ENCODE data around the gene CLK3.

The CLK3 gene

DNA sequence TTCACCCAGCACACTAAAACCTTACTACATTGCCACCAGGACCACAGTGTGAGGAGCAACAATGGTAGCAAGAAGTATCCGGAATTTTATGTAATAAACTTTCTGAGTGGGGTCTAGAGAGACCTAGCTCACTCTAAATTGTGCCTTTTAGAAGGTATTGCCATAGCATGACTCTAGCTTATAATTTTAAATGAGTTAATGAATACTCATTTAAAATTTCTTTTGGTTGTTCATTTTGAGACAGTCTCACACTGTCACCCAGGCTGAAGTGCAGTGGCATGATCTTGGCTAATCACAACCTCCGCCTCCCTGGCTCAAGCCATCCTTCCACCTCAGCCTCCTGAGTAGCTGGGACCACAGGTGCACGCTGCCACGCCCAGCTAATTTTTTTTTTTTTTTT lies 54.0 kb downstream of the CLK3 start:
- in situ Hi-C loops (cut with HindIII; ENCODE audit: low pct_ligation_motif_present, low sequenced_read_pairs): no loop called here
- DNase-seq: no peak
- Histone ChIP-seq H3K36me3 (replicated peaks) (peaks cover 15% of the 10 kb centered on the region), H3K4me3 (ENCODE audit: low read depth, low read length) (no peak overlapping the region), H3K27ac (no peak overlapping the region), H3K27me3 (replicated peaks) (no peaks in the 10 kb centered on the region)
- TF ChIP-seq, protein P1, sequence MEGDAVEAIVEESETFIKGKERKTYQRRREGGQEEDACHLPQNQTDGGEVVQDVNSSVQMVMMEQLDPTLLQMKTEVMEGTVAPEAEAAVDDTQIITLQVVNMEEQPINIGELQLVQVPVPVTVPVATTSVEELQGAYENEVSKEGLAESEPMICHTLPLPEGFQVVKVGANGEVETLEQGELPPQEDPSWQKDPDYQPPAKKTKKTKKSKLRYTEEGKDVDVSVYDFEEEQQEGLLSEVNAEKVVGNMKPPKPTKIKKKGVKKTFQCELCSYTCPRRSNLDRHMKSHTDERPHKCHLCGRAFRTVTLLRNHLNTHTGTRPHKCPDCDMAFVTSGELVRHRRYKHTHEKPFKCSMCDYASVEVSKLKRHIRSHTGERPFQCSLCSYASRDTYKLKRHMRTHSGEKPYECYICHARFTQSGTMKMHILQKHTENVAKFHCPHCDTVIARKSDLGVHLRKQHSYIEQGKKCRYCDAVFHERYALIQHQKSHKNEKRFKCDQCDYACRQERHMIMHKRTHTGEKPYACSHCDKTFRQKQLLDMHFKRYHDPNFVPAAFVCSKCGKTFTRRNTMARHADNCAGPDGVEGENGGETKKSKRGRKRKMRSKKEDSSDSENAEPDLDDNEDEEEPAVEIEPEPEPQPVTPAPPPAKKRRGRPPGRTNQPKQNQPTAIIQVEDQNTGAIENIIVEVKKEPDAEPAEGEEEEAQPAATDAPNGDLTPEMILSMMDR (IDR thresholded peaks at IDR 0.05; ENCODE audit: low read depth, low read length, missing control alignments): no peak

DNA sequence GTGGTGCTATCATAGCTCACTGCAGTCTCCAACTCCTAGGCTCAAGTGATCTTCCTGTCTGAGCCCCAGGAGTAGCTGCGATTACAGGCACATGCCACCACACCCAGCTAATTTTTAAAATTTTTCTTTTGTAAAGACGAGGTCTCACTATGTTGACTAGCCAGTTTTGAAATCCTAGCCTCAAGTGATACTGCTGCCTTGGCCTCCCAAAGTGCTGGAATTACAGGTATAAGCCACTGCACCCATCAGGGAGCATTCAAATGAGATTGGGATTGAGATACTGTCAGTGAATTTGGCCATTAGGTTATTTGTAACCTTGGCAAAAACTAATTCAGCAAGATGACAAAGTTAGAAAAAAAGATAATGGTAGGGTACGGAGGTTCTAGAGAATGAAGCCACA lies 58.5 kb downstream of the CLK3 start:
- DNase-seq: no peak
- Histone ChIP-seq H3K27ac (no peak overlapping the region), H3K36me3 (replicated peaks) (peaks cover 15% of the 10 kb centered on the region), H3K4me3 (ENCODE audit: low read depth, low read length) (no peak overlapping the region), H3K27me3 (replicated peaks) (no peaks in the 10 kb centered on the region)
- TF ChIP-seq, protein P1 (IDR thresholded peaks at IDR 0.05; ENCODE audit: low read depth, low read length, missing control alignments): no peak
- in situ Hi-C loops (cut with HindIII; ENCODE audit: low pct_ligation_motif_present, low sequenced_read_pairs): no loop called here

DNA sequence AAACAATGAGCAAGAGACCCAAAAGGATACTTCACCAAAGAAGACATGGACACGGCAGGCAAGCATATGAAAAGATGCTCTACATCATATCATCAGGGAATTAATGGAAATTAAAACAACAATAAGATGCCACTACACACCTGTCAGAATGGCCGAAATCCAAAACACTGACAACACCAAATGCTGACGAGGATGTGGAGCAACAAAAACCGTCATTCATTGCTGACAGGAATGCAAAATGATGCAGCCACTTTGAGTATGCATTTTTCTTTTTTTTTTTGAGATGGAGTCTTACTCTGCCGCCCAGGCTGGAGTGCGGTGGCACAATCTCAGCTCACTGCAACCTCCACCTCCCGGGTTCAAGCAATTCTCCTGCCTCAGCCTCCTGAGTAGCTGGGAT lies 61.2 kb downstream of the CLK3 start:
- Histone ChIP-seq H3K27me3 (replicated peaks) (no peaks in the 10 kb centered on the region), H3K36me3 (replicated peaks) (peaks cover 7% of the 10 kb centered on the region), H3K27ac (no peak overlapping the region), H3K4me3 (ENCODE audit: low read depth, low read length) (no peak overlapping the region)
- TF ChIP-seq, protein P1 (IDR thresholded peaks at IDR 0.05; ENCODE audit: low read depth, low read length, missing control alignments): no peak
- in situ Hi-C loops (cut with HindIII; ENCODE audit: low pct_ligation_motif_present, low sequenced_read_pairs): no loop called here
- DNase-seq: no peak
